MV-4-11 (cell line): Measurements from ENCODE around the gene UGCG.
"Not testable (repeated sequence)": the region's sequence is repeated elsewhere in the genome, so short reads cannot be mapped to it uniquely, and the experiment has no call there.

Experiments used
- DNase-seq: peaks from one replicate; lab custom pipeline; 2025; lab: John Stamatoyannopoulos, UW

Gene UGCG

DNA sequence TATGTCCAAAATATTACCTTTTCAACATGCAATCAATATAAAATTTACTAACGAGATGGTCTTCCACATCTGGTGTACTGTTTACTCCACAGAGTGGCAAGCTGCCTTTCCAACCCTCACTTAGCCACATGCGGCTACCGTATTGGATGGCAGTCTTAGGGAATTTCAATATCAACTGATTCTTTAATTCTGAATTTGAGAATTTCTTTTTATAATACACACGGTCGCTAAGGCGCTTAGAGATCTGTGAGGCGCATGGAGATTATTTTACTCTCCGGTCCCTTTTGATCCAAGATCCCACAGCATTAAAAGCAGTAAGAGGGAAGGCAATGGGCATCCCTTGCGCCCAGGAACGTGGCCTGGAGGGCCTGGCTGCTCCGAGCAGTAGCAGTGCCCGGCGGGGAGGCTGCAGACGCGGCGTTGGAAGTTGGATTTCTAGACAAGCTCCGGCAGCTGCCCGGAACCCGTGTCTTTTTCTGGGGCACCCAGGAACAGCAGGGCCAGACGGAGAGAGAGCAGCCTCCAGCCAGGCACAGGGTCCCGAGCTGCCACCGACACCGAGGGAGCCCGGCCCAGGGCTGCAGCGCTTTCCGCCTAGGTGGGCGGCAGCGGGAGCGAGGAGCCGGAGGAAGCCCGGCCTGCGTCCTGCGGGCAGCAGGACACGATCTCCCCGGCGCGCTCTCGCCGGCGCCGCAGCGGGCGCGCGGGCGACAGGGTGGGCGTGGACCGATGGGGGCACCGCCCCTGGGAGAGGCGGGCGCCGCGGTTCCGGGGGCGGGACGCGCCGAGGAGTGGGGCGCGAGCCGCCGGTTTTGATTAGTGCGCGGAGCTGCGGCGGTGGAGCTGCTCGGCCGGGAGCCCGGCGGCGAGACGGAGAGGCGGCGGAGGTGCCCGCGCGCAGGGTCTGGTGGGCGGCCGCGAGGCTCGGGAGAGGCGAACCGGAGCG is at the start of gene UGCG:
TSS of gene UGCG (plus strand) at position 819 of the 946 bp plus-strand sequence. CDS start 402 bp downstream, outside the sequence.
- DNase-seq, result peak; percentile 77

- no peak for DNase-seq
Measured at GRCh38 chr9:111851553-111851952, 45.1 kb upstream of the UGCG start.

GRCh38 chr9:111852291-111852690 is 44.3 kb upstream of the UGCG start:
- DNase-seq, result no peak

DNA sequence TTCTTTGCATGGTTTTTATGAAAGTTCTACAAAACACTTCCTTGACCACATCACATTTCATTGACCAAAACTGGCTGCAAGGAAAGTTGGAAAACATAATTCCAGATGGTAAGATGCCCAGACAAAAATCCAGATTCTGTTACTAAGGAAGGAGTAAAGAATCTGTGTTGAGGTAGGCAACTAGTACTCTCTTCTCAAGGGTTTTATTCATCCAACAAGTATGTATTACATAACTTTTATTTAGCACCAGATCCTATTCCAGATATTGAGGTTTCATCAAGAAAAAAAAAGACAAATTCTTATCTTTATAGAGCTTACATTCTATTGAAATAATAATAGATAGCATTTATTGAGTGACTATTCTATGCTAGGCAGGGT is 43.2 kb upstream of the UGCG start:
- DNase-seq, result no peak

GRCh38 chr9:111854799-111855198 is 41.8 kb upstream of the UGCG start:
- DNase-seq, result peak; percentile 54

GRCh38 chr9:111857555-111858211 is 38.9 kb upstream of the UGCG start:
- DNase-seq, result no peak

DNA sequence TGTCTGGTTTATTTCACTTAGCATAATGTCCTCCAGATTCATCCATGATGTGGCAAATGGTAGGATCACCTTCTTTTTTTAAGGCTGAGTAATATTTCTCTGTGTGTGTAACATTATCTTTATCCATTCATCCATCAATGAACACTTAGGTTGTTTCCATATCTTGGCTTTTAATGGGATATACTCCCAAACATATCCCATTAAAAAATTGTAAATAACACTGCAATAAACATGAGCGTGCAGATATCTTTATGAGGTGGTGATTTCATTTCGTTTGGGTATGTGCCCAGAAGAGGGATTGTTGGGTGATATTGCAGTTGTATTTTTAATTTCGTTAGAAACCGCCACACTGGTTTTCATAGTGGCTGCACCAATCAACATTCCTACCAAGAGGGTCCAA is 36.2 kb upstream of the UGCG start:
- DNase-seq, result no peak

- DNase-seq, result no peak
Measured at GRCh38 chr9:111863636-111864035, 33.0 kb upstream of the UGCG start.

- no peak for DNase-seq
Measured at GRCh38 chr9:111866976-111867375, 29.6 kb upstream of the UGCG start.

DNA sequence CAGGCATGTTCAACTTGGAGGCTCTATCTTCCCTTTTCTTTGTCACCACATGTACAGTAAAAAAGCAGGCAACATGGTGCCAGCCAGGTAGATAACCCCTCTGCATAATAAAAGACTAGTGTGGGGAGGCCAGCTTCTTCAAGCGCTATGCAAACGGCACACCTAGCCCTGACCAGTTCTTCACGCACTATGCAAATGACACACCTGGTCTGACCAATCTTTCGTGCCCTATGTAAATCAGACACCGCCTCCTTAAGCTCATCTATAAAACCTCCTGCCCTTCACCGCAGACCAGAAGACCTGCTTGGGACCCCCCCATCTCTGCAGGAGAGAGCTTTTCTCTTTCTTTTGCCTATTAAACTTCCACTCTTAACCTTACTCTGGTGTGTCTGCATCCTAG is 28.1 kb upstream of the UGCG start:
- no peak for DNase-seq

DNA sequence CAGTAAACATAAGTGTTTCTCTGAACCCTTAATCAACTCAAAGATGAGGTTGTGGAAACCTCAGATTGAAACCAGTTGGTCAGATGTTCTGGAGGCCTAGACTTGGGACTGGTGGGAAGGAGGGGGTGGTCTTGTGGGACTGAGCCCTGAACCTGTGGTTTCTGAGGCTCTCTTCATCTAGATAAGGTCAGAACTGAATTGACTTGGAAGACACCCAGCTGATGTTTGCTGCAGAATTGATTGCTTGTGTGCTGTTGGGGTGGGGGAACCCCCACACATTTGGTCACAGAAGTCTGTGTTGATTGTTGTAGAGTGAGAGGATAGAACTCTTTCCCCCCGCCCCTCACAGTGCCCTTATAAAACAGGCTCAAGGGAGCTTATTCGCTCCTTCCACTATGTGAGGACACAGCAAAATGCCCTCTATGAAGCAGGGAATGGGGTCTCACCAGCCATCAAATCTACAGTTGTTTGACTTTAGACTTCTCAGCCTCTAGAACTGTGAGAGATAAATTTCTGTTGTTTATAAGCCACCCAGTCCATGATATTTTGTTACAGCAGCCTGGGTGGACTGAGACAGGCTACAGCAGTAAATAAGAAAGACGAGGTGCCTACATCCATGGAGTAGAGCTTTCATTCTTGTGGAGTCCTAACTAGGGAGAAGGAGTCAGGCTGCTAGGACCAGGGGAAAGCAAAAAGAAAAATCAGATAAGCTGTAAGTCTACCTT is 25.7 kb upstream of the UGCG start:
- no peak for DNase-seq

- DNase-seq, result no peak
Measured at GRCh38 chr9:111871499-111871855, 25.1 kb upstream of the UGCG start.

GRCh38 chr9:111872886-111873285 is 23.7 kb upstream of the UGCG start:
- DNase-seq, result no peak

DNA sequence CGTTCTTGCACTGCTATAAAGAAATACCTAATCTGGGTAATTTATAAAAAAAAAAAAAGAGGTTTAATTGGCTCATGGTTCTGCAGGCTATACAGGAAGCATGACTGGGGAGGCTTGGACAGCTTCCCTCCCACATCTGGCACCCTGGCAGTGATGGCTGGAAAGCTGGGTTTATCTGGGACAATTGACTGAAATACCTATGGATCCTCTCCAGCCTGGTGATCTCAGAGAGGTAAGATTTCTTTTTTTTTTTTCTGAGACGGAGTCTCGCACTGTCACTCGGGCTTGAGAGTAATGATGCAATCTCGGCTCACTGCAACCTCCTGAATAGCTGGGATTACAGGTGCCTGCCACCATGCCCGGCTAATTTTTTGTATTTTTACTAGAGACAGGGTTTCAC is 22.7 kb upstream of the UGCG start:
- no peak for DNase-seq

GRCh38 chr9:111874500-111874899 is 22.1 kb upstream of the UGCG start:
- no peak for DNase-seq

- DNase-seq, result not testable (repeated sequence)
Measured at GRCh38 chr9:111875291-111875690, 21.3 kb upstream of the UGCG start.

DNA sequence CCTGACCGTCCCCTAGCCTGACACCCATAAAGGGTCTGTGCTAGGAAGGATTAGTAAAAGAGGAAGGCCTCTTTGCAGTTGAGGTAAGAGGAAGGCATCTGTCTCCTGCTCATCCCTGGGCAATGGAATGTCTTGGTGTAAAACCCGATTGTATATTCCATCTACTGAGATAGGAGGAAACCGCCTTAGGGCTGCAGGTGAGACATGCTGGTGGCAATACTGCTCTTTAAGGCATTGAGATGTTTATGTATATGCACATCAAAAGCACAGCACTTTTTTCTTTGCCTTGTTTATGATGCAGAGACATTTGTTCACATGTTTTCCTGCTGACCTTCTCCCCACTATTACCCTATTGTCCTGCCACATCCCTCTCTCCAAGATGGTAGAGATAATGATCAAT is 20.9 kb upstream of the UGCG start:
- not testable (repeated sequence) for DNase-seq

- no peak for DNase-seq
Measured at GRCh38 chr9:111876179-111876578, 20.4 kb upstream of the UGCG start.

DNA sequence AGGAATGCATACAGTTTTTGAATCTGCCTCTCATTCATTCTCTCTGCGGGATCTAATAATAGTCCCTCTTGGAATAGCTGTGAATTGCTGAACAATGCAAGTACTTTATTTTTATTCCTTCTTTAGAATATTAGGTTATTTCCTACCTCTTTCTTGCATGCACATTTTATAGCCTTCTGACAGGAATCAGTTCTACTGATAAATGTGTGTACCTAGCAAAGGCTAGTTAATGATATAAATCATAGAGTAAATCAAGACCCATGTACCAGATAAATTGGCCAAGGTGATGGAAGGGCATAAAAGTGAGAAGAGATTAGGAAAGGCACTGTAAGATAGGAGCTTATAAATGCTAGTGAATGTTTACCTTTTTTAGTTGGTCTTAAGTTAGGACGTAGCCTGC is 19.2 kb upstream of the UGCG start:
- DNase-seq, result no peak

DNA sequence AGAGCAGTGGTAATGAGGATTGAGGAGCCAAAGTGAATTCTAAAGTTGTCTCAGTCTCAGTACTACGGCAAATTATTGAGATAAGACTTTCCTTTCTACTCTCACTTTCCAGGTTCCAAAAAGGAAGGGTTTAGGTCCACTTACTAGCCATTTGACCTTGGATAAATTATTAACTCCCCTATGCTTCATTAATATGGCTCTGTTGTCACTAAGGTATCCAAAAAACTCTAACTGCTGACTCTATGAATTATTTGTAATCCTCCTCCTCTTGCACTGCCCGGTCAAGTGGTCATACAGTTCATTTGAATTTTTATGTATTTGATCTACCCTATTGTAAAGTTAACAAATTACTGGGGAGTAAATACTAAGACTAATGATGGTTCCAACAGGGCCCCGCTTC is 17.7 kb upstream of the UGCG start:
- no peak for DNase-seq

DNA sequence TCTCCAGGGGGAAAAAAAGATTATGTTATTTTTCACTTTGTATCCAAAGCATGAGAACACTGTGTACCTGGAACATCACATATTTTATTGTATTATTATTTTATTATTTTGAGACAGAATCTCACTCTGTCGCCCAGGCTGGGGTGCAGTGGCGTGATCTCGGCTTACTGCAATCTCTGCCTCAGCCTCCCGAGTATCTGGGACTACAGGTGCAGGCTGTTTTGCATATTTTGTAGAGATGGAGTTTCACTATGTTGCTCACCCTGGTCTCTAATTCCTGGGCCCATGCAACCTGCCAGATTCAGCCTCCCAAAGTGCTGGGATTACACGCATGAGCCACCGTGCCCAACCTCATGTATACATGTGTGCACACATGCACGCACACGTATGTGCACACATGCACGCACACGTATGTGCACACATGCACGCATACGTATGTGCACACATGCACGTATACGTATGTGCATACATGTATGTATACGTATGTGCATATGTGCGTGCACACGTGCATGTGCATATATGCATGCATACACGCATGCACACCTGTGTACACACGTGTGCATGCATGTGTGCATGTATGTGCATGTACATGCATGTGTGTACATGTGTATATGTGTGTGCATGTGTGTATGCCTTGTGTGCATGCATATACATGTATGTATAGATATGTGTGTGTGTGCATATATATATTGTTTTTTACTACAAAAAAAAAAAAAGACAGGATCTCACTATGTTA is 9.5 kb upstream of the UGCG start:
- DNase-seq, result no peak

DNA sequence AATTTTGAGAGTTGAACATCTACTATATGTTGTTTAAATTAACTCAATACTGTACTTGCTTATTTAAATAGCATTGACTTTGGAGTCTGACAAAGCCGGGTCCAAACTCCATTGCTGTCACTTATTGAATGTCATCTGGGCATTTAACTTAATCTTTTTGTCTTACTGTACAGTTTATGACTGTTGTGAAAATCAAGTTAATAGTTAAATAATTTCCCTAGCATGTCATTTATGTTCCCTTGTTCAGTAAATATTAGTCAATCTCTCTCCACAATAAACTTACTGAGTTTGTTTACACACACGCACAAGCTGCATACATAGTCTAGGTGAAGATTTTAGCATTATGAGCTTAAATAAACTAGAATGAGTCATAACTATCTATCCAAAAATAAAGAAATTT is 6.3 kb upstream of the UGCG start:
- no peak for DNase-seq
